ENCODE measurements around the gene LEP. TPM values are rescaled to one million over a fixed set of nuclear protein-coding genes. Genes with fewer than 3 reads are reported as not detected.
"Not testable (repeated sequence)": the region's sequence is repeated elsewhere in the genome, so short reads cannot be mapped to it uniquely, and the experiment has no call there.

Gene LEP
- total and polyA plus RNA-seq, 4 donors, result 0.06 to 0.15 (median 0.10) TPM; not detected in 1

DNA sequence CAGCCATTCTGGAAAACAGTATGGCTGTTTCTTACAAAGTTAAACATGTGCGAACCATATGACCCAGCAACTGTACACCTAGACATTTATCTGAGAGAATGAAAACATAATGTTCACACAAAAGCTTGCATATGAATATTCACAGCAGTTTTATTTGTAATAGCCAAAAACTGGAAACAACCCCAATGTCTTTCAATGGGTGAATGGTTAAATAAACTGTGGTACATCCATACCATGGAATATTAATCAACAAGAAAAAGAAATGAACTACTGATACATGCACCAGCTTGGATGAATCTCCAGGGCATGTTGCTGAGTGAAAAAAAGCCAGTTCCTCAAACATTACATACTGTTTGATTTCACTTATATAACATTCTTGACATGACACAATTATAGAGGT is 37.3 kb downstream of the LEP start:
- Histone ChIP-seq H3K4me1 (ENCODE audit: control insufficient read depth, insufficient read depth, low read length) (peaks cover 6% of the 10 kb centered on the region), H3K9me3 (ENCODE audit: control insufficient read depth, insufficient read depth, low read length) (no peaks in the 10 kb centered on the region), H3K27me3 (ENCODE audit: control insufficient read depth, insufficient read depth, low read length) (no peaks in the 10 kb centered on the region), H3K27ac (ENCODE audit: low read depth, low read length) (no peak overlapping the region), H3K36me3 (ENCODE audit: control insufficient read depth, insufficient read depth, low read length) (peaks cover 8% of the 10 kb centered on the region), H3K4me3 (ENCODE audit: low read depth, low read length) (no peak overlapping the region)
- no peak for DNase-seq (ENCODE audit: low read depth in 4 of 6, low spot score in 6 of 6)
- no CpG with 5 or more reads among the region's 1 CpG for WGBS (ENCODE audit: insufficient coverage)

DNA sequence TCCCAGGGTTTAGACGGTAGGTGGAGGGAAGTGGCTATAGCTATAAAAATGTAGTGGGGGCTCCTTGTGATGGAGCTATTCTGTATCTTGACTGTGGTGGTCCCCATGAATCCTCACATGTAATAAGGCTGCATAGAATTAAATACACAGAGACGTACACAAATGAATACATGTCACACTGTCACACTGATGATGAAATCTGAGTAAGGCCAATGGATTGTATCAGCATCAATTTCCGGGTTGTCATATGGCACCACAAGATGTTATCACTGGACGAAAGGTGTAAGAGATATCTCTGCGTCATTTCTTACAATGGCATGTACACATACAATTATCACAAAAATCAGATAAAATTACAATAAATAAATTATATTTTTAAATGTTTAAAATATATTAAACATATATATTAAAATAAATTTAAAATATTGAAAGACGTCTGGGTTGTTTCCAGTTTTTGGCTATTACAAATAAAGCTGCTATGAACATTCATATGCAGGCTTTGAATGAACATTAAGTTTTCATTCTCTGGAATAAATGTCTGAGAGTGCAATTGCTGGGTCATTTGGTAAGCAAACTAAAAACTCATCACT is 38.1 kb downstream of the LEP start:
- Histone ChIP-seq H3K36me3 (ENCODE audit: control insufficient read depth, insufficient read depth, low read length) (peaks cover 11% of the 10 kb centered on the region), H3K4me1 (ENCODE audit: control insufficient read depth, insufficient read depth, low read length) (peaks cover 6% of the 10 kb centered on the region), H3K9me3 (ENCODE audit: control insufficient read depth, insufficient read depth, low read length) (no peaks in the 10 kb centered on the region), H3K27me3 (ENCODE audit: control insufficient read depth, insufficient read depth, low read length) (no peaks in the 10 kb centered on the region), H3K27ac (ENCODE audit: low read depth, low read length) (no peak overlapping the region), H3K4me3 (ENCODE audit: low read depth, low read length) (no peak overlapping the region)
- DNase-seq (ENCODE audit: low read depth in 4 of 6, low spot score in 6 of 6), result no peak
- no CpG with 5 or more reads among the region's 6 CpGs for WGBS (ENCODE audit: insufficient coverage)

DNA sequence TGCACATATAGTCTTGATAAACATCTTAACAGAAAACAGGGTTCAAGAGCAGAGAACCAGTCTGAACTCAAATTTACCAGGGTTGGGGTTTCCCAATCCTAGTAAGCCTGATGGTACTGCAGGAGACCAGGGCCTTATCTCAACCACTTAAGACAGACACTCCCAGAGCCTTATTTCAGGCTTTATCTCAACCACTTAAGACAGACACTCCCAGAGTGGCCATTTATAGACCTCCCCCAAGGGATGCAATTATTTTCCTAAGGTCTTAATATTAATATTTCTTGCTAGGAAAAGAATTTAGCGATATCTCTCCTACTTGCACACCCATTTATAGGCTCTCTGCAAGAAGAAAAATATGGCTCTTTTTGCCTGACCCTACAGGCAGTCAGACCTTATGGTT is 39.4 kb downstream of the LEP start:
- H3K36me3 ChIP-seq (ENCODE audit: control insufficient read depth, insufficient read depth, low read length); DNase-seq (ENCODE audit: low read depth in 4 of 6, low spot score in 6 of 6); H3K27ac ChIP-seq (ENCODE audit: low read depth, low read length); H3K27me3 ChIP-seq (ENCODE audit: control insufficient read depth, insufficient read depth, low read length); H3K4me1 ChIP-seq (ENCODE audit: control insufficient read depth, insufficient read depth, low read length); H3K9me3 ChIP-seq (ENCODE audit: control insufficient read depth, insufficient read depth, low read length); H3K4me3 ChIP-seq (ENCODE audit: low read depth, low read length): not testable (repeated sequence)
- no CpG with 5 or more reads among the region's 1 CpG for WGBS (ENCODE audit: insufficient coverage)

DNA sequence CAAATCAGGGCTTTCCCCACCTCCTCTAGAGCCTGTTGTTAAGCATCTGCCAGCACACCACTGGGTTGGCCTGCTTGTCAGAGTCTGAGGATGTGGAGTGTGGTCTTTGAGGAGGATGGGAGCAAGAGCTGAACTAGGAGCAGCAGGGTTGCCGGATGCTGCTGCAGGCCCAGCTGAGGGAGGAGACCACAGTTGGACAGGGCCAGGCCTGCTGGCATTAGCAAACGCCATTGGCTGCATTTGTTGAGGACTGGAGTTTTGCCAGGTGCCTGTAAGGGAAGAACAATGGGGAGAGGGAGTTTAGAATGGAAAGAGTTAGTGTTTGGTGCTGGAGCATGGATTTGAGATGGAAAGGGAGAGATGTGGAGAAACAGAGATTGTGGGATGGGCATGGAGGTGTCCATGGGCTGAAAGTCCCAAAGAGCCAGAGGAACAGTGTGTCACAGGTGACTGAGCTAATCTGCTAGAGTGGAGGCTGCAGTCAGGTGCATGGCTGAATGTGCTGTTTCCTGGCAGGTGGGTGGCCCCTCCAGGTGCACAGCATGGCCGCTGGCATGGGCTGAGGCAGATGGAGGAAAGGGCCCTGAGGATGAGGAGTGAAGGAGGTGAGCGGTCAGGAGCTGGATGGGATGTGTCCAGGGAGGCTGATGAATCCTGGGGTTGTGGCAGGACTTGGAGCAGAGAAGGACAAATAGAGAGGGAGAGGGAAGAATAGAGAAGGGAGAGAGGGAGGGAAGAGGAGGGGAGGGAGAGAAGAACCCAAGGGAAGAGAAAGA is 40.7 kb downstream of the LEP start:
- H3K4me3 ChIP-seq (ENCODE audit: low read depth, low read length), result no peak overlapping the region
- H3K4me1 ChIP-seq (ENCODE audit: control insufficient read depth, insufficient read depth, low read length), result peaks cover 6% of the 10 kb centered on the region
- 71% methylated on average over 4 of the region's 4 CpGs for WGBS (ENCODE audit: insufficient coverage)
- no peaks in the 10 kb centered on the region for H3K27me3 ChIP-seq (ENCODE audit: control insufficient read depth, insufficient read depth, low read length)
- H3K27ac ChIP-seq (ENCODE audit: low read depth, low read length), result no peak overlapping the region
- no peaks in the 10 kb centered on the region for H3K9me3 ChIP-seq (ENCODE audit: control insufficient read depth, insufficient read depth, low read length)
- peaks cover 6% of the 10 kb centered on the region for H3K36me3 ChIP-seq (ENCODE audit: control insufficient read depth, insufficient read depth, low read length)
- peak in 2 of 6 donors; percentile 52 to 60 for DNase-seq (ENCODE audit: low read depth in 4 of 6, low spot score in 6 of 6)

DNA sequence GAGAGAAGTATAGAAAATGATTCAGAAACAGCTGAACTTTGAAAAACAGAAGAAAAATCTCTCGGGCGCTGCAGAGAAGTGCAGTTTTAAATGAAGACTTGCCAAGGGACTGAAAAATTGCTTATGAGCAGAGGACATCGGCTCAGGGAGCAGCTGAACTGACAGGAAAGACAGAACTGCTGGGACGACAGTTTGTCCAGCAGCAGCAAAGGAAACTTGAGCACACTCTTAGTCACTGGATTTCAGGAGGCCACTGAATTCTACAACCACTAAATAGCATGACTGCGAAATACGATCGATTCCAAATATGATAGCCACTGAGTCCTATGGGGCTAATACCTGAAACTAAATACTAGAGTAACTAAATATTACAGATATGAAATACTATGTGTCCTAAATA is 43.0 kb downstream of the LEP start:
- Histone ChIP-seq H3K36me3 (ENCODE audit: control insufficient read depth, insufficient read depth, low read length) (peaks cover 6% of the 10 kb centered on the region), H3K4me1 (ENCODE audit: control insufficient read depth, insufficient read depth, low read length) (peaks cover 6% of the 10 kb centered on the region), H3K9me3 (ENCODE audit: control insufficient read depth, insufficient read depth, low read length) (no peaks in the 10 kb centered on the region), H3K27ac (ENCODE audit: low read depth, low read length) (no peak overlapping the region), H3K27me3 (ENCODE audit: control insufficient read depth, insufficient read depth, low read length) (no peaks in the 10 kb centered on the region), H3K4me3 (ENCODE audit: low read depth, low read length) (no peak overlapping the region)
- 87% methylated on average over 4 of the region's 7 CpGs for WGBS (ENCODE audit: insufficient coverage)
- DNase-seq (ENCODE audit: low read depth in 4 of 6, low spot score in 6 of 6), result no peak

DNA sequence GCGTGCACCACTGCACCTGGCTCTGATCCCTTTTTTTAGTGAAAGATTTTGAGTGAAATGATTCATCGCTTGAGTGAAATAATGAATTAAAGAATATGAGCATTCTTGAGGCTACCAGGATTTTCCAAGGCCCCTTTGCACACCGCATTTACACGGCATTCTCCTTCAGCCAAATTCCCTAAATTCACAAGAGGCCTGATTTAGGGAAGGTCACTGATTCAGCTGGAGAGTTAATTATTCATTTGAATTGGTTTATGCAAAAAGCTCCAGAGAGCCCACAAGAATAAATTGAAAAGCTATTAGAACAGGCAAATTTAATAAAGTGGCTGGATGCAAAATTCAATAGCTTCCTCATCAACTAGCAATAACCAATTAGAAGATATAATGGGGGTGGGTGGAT is 46.5 kb downstream of the LEP start:
- H3K27me3 ChIP-seq (ENCODE audit: control insufficient read depth, insufficient read depth, low read length), result no peaks in the 10 kb centered on the region
- DNase-seq (ENCODE audit: low read depth in 4 of 6, low spot score in 6 of 6), result peak in 1 of 6 donors; percentile 57
- H3K36me3 ChIP-seq (ENCODE audit: control insufficient read depth, insufficient read depth, low read length), result peaks cover 6% of the 10 kb centered on the region
- no peaks in the 10 kb centered on the region for H3K9me3 ChIP-seq (ENCODE audit: control insufficient read depth, insufficient read depth, low read length)
- H3K27ac ChIP-seq (ENCODE audit: low read depth, low read length), result no peak overlapping the region
- no peak overlapping the region for H3K4me3 ChIP-seq (ENCODE audit: low read depth, low read length)
- WGBS (ENCODE audit: insufficient coverage), result no CpG with 5 or more reads among the region's 4 CpGs
- no peaks in the 10 kb centered on the region for H3K4me1 ChIP-seq (ENCODE audit: control insufficient read depth, insufficient read depth, low read length)

DNA sequence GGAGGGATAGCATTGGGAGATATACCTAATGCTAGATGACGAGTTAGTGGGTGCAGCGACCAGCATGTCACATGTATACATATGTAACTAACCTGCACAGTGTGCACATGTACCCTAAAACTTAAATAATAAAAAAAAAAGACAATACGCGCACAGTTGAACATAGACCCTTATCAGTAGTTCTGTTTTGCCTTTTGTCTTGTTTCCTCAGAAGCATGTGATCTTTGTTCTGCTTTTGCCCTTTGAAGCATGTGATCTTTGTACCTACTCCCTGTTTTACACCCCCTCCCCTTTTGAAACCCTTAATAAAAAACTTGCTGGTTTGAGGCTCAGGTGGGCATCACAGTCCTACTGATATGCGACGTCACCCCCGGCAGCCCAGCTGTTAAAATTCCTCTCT is 56.9 kb downstream of the LEP start:
- not testable (repeated sequence) for DNase-seq (ENCODE audit: low read depth in 4 of 6, low spot score in 6 of 6); H3K27ac ChIP-seq (ENCODE audit: low read depth, low read length); H3K4me3 ChIP-seq (ENCODE audit: low read depth, low read length); H3K27me3 ChIP-seq (ENCODE audit: control insufficient read depth, insufficient read depth, low read length); H3K9me3 ChIP-seq (ENCODE audit: control insufficient read depth, insufficient read depth, low read length); H3K4me1 ChIP-seq (ENCODE audit: control insufficient read depth, insufficient read depth, low read length)
- WGBS (ENCODE audit: insufficient coverage), result 90% methylated on average over 4 of the region's 7 CpGs
- H3K36me3 ChIP-seq (ENCODE audit: control insufficient read depth, insufficient read depth, low read length), result peaks cover 20% of the 10 kb centered on the region

DNA sequence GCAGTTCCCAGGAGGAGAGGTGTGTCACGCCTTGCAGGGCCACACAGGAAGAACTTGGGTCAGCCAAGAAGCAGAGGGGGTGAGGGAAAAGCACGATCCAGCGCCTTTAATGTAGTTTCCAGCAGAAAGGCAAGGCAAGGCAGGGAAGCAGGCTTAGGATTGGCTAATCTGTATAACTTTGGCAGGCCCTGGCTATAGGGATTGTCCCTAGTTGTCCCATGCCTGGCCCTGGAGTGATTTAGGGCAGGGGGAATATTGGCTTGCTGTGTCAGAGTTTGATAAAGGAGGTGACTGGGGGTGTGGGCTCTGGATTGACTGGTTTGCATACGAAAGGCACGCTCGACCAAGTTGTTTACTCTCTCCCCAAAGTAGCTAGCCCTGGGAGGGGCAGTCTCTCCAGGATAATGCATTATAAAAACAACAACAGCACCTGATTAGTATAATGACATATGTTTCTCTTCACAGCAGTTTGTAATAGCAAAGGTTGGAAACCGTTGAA is 58.1 kb downstream of the LEP start:
- no peak for DNase-seq (ENCODE audit: low read depth in 4 of 6, low spot score in 6 of 6)
- no peak overlapping the region for H3K4me3 ChIP-seq (ENCODE audit: low read depth, low read length)
- H3K9me3 ChIP-seq (ENCODE audit: control insufficient read depth, insufficient read depth, low read length), result no peaks in the 10 kb centered on the region
- H3K4me1 ChIP-seq (ENCODE audit: control insufficient read depth, insufficient read depth, low read length), result peaks cover 9% of the 10 kb centered on the region
- no peaks in the 10 kb centered on the region for H3K27me3 ChIP-seq (ENCODE audit: control insufficient read depth, insufficient read depth, low read length)
- WGBS (ENCODE audit: insufficient coverage), result 42% methylated on average over 3 of the region's 7 CpGs
- peaks cover 24% of the 10 kb centered on the region for H3K36me3 ChIP-seq (ENCODE audit: control insufficient read depth, insufficient read depth, low read length)
- H3K27ac ChIP-seq (ENCODE audit: low read depth, low read length), result no peak overlapping the region

DNA sequence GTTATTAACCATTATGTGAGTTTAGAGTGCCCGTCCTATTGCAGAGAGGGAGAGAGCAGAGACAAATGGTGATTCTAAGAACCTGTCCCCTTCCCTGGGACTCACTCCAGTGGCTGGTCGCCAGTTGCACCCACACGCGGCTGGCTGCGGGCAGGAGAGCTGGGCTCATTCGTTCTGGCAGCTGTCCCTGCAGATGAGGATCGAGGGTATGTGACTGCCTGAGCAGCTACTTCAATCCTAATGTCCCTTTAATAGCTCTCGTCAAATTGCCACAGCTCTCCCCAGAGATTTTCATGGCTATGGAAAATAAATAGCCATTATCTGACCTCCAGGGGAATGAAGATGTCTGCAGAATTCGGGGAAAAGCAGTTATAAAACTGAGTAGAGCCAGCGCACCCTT is 61.1 kb downstream of the LEP start:
- Histone ChIP-seq H3K4me1 (ENCODE audit: control insufficient read depth, insufficient read depth, low read length) (peaks cover 12% of the 10 kb centered on the region), H3K27me3 (ENCODE audit: control insufficient read depth, insufficient read depth, low read length) (no peaks in the 10 kb centered on the region), H3K4me3 (ENCODE audit: low read depth, low read length) (no peak overlapping the region), H3K9me3 (ENCODE audit: control insufficient read depth, insufficient read depth, low read length) (no peaks in the 10 kb centered on the region), H3K27ac (ENCODE audit: low read depth, low read length) (no peak overlapping the region), H3K36me3 (ENCODE audit: control insufficient read depth, insufficient read depth, low read length) (peaks cover 51% of the 10 kb centered on the region)
- 38% methylated on average over 2 of the region's 10 CpGs for WGBS (ENCODE audit: insufficient coverage)
- DNase-seq (ENCODE audit: low read depth in 4 of 6, low spot score in 6 of 6), result peak in 2 of 6 donors; percentile 13 to 55

DNA sequence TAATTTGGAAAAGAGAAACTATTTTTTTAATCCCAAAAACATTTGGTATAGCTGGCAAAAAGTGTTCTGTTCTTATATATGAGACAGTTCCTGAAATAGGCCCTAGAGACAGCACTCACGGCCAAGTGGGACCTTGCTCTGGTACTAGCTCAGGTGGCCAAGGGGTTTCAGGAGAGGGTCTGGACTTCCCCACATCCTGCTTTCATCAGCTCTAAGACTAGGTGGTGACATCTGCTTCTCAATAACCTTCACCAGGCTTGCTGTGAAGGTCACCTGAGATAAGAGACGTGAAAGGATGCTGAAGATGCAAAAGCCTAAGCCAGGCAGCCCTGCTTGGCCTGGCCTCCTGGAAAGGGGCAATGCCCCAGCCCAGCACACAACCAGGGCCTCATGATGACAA is 62.1 kb downstream of the LEP start:
- H3K27me3 ChIP-seq (ENCODE audit: control insufficient read depth, insufficient read depth, low read length), result no peaks in the 10 kb centered on the region
- DNase-seq (ENCODE audit: low read depth in 4 of 6, low spot score in 6 of 6), result no peak
- H3K4me3 ChIP-seq (ENCODE audit: low read depth, low read length), result no peak overlapping the region
- H3K4me1 ChIP-seq (ENCODE audit: control insufficient read depth, insufficient read depth, low read length), result peaks cover 12% of the 10 kb centered on the region
- 100% methylated on average over 2 of the region's 2 CpGs for WGBS (ENCODE audit: insufficient coverage)
- peaks cover 52% of the 10 kb centered on the region for H3K36me3 ChIP-seq (ENCODE audit: control insufficient read depth, insufficient read depth, low read length)
- H3K27ac ChIP-seq (ENCODE audit: low read depth, low read length), result no peak overlapping the region
- H3K9me3 ChIP-seq (ENCODE audit: control insufficient read depth, insufficient read depth, low read length), result no peaks in the 10 kb centered on the region
